ENCODE measurements around the gene KLHL7. TPM values are rescaled to one million over a fixed set of nuclear protein-coding genes. Genes with fewer than 3 reads are reported as not detected.
"Not testable (repeated sequence)": the region's sequence is repeated elsewhere in the genome, so short reads cannot be mapped to it uniquely, and the experiment has no call there.

Gene KLHL7
- total RNA-seq, 1 donor from 2014 or later = 68.9 TPM

- no peaks in the 10 kb centered on the region for H3K9me3 Mint-ChIP-seq (ENCODE audit: low read depth)
- no peaks in the 10 kb centered on the region for H3K36me3 Mint-ChIP-seq (ENCODE audit: insufficient read depth)
- H3K4me3 Mint-ChIP-seq (ENCODE audit: low read depth) = no peak overlapping the region
- TF ChIP-seq CTCF (IDR thresholded peaks at IDR 0.05; ENCODE audit: unreplicated experiment) = no peak
- no peaks in the 10 kb centered on the region for H3K27me3 Mint-ChIP-seq
- no peak overlapping the region for H3K27ac Mint-ChIP-seq
- no peak for DNase-seq (ENCODE audit: low spot score, unreplicated experiment)
- H3K4me1 Mint-ChIP-seq (ENCODE audit: low read depth) = peaks cover 9% of the 10 kb centered on the region
These were observed 112.6 kb downstream of the KLHL7 start for GRCh38 chr7:23218196-23218595.

- peaks cover 9% of the 10 kb centered on the region for H3K4me1 Mint-ChIP-seq (ENCODE audit: low read depth)
- TF ChIP-seq CTCF (IDR thresholded peaks at IDR 0.05; ENCODE audit: unreplicated experiment) = no peak
- H3K36me3 Mint-ChIP-seq (ENCODE audit: insufficient read depth) = no peaks in the 10 kb centered on the region
- no peak overlapping the region for H3K27ac Mint-ChIP-seq
- no peak overlapping the region for H3K4me3 Mint-ChIP-seq (ENCODE audit: low read depth)
- H3K27me3 Mint-ChIP-seq = no peaks in the 10 kb centered on the region
- no peaks in the 10 kb centered on the region for H3K9me3 Mint-ChIP-seq (ENCODE audit: low read depth)
- DNase-seq (ENCODE audit: low spot score, unreplicated experiment) = no peak
These were observed 115.2 kb downstream of the KLHL7 start for GRCh38 chr7:23220690-23221305.

- H3K4me3 Mint-ChIP-seq (ENCODE audit: low read depth) = no peak overlapping the region
- no peak for TF ChIP-seq CTCF (IDR thresholded peaks at IDR 0.05; ENCODE audit: unreplicated experiment)
- H3K27ac Mint-ChIP-seq = no peak overlapping the region
- H3K27me3 Mint-ChIP-seq = no peaks in the 10 kb centered on the region
- no peak for DNase-seq (ENCODE audit: low spot score, unreplicated experiment)
- H3K4me1 Mint-ChIP-seq (ENCODE audit: low read depth) = peaks cover 9% of the 10 kb centered on the region
- no peaks in the 10 kb centered on the region for H3K9me3 Mint-ChIP-seq (ENCODE audit: low read depth)
- H3K36me3 Mint-ChIP-seq (ENCODE audit: insufficient read depth) = no peaks in the 10 kb centered on the region
These were observed 117.0 kb downstream of the KLHL7 start for GRCh38 chr7:23222439-23223030.

GRCh38 chr7:23224364-23224763, 118.8 kb downstream of the KLHL7 start:
- not testable (repeated sequence) for H3K27ac Mint-ChIP-seq; H3K9me3 Mint-ChIP-seq (ENCODE audit: low read depth); H3K36me3 Mint-ChIP-seq (ENCODE audit: insufficient read depth); DNase-seq (ENCODE audit: low spot score, unreplicated experiment); H3K4me1 Mint-ChIP-seq (ENCODE audit: low read depth); H3K27me3 Mint-ChIP-seq; H3K4me3 Mint-ChIP-seq (ENCODE audit: low read depth)

- Mint-ChIP-seq H3K27ac (no peak overlapping the region), H3K36me3 (ENCODE audit: insufficient read depth) (no peaks in the 10 kb centered on the region), H3K27me3 (no peaks in the 10 kb centered on the region), H3K4me1 (ENCODE audit: low read depth) (peaks cover 8% of the 10 kb centered on the region), H3K9me3 (ENCODE audit: low read depth) (no peaks in the 10 kb centered on the region), H3K4me3 (ENCODE audit: low read depth) (no peak overlapping the region)
- no peak for TF ChIP-seq CTCF (IDR thresholded peaks at IDR 0.05; ENCODE audit: unreplicated experiment)
- DNase-seq (ENCODE audit: low spot score, unreplicated experiment) = no peak
These were observed 121.4 kb downstream of the KLHL7 start for GRCh38 chr7:23226844-23227450.

Other genes starting within 250 kb of the KLHL7 start
- 65.2 and 66.0 TPM in 2 replicates for gene HYCC1, start 91.7 kb upstream of the KLHL7 start, total RNA-seq
- gene NUP42, start 76.3 kb downstream of the KLHL7 start, total RNA-seq = 47.3 and 49.8 TPM in 2 replicates
- 0.98 and 1.4 TPM in 2 replicates for gene GPNMB, start 141.0 kb downstream of the KLHL7 start, total RNA-seq
- gene MALSU1, start 193.6 kb downstream of the KLHL7 start, total RNA-seq = 47.2 and 50.4 TPM in 2 replicates